Mucosa of descending colon (tissue), 3 donors: ENCODE measurements around the gene C11orf21. TPM values are rescaled to one million over a fixed set of nuclear protein-coding genes. Genes with fewer than 3 reads are reported as not detected.

Experiments used
- ATAC-seq: fragments of 200-7000 bp; cut with Tn5 transposase; one replicate; pipeline ENCODE4 v1.9.1; 2020; ENCODE audit warnings: mild to moderate bottlenecking, moderate library complexity
- DNase-seq, 3 donors: peaks; one replicate each; pipeline ENCODE4 v3.0.0-alpha.2; 2020
- H3K36me3 ChIP-seq: fragments of 200-600 bp; one replicate; pipeline ENCODE4 v1.8.0; 2021; ENCODE audit warnings: low read depth, mild to moderate bottlenecking
- H3K4me1 ChIP-seq: fragments of 200-600 bp; one replicate; pipeline ENCODE4 v1.8.0; 2021; ENCODE audit warnings: low read depth, mild to moderate bottlenecking
- H3K4me3 ChIP-seq: fragments of 200-600 bp; one replicate; pipeline ENCODE4 v1.8.0; 2021; ENCODE audit warnings: mild to moderate bottlenecking
- H3K9me3 ChIP-seq: fragments of 200-600 bp; one replicate; pipeline ENCODE4 v1.8.0; 2021; ENCODE audit warnings: mild to moderate bottlenecking
- CTCF ChIP-seq: fragments of 200-600 bp; IDR thresholded peaks from one replicate; pipeline ENCODE4 v1.8.0; 2022; ENCODE audit warnings: antibody characterized with exemption, mild to moderate bottlenecking
- intact Hi-C, 2 donors: fragments of 100-400 bp; cut with DNase I in 1 of 2; cut with micrococcal nuclease in 1 of 2; formaldehyde crosslinking; loops; one replicate each; pipeline versions ENCODE4 v1.11.0 to v1.11.1; 2022; cut with DNase I, micrococcal nuclease
- total RNA-seq, 3 donors: library from RNA; stranded (reverse); fragmentation: NEBNext Ultra II Directional in 2 of 3; extraction: Animal tissue kit (Norgen Biotek cat#: 25700) in 2 of 3; gene quantifications; one replicate each; pipeline versions ENCODE4 v1.2.1 to v1.2.4, GENCODE V29; 2021 to 2023
- donor health status: DM: no; HTN: no; CAD: no; lungs with moderate emphysema.
- donor health status: DM: no; HTN: no; CAD: no.
- donor health status: DM: no; HTN: yes; CAD: no.

The C11orf21 gene
- total RNA-seq, 3 donors from 2014 or later = 0.35 to 2.3 (median 1.9) TPM

DNA sequence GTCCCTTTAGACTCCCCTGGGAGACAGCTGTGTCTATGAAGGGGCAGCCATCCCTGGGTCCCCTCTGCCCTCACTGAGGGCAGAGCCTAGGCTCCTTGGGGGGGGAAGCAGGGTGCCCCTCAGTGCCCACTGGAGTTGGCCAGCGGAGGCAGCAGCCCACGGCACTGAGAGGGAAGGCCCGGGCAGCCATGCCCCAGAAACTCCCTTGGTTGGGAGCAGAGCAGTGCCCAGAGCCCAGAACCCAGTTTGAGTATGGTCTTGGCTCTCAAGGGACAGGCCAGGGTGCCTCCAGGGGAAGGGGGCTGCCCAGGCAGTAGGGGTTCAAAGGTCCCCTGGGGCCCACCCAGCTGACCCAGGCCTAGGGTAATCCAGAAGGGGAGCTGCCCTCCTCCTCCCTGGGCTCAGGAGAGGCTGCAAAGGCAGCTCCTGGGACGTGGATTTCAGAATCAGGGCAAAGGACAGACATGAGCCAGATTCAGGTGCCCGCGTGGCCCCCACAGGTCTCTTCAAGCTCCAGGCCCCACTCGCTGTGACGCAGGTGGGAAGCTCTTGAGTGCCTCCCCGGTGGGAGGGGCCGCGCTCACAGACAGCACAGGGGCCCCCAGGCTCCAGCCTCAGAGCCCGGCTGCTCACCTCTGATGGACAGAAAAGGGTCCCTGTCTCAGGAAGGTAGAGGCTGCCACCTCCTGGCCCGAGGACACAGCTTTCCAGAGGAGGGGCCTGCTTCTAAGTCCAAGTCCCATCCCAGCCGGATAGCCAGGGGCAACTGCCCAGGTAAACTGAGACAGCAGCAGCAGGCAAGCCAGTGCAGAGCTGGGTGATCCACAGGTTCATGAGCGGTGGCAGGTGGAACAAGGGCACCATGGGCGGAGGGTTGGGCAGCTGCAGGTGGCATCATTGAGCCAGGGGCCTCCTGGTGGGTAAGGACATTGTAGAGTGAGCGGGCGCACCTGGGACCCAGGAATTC lies 2.6 kb downstream of the C11orf21 start:
- intact Hi-C loops = loop anchor here (10.0 kb wide), 2 partner anchors 94 to 104 kb away; no protein-coding TSS in a partner anchor
- Histone ChIP-seq H3K9me3 (no peaks in the 10 kb centered on the region), H3K4me1 (no peaks in the 10 kb centered on the region), H3K4me3 (no peak overlapping the region), H3K36me3 (no peaks in the 10 kb centered on the region)
- peak; percentile 22 to 52 (median 51) for DNase-seq
- ATAC-seq = peak; percentile 26
- TF ChIP-seq CTCF = no peak

- DNase-seq = peak in 1 of 3 donors; percentile 1
- Histone ChIP-seq H3K36me3 (no peaks in the 10 kb centered on the region), H3K9me3 (no peaks in the 10 kb centered on the region), H3K4me1 (no peaks in the 10 kb centered on the region), H3K4me3 (no peak overlapping the region)
- intact Hi-C loops = loop anchor here (10.0 kb wide), 2 partner anchors 93 to 103 kb away; no protein-coding TSS in a partner anchor
- no peak for TF ChIP-seq CTCF
- ATAC-seq = no peak
Measured at GRCh38 chr11:2298131-2298794, 3.5 kb downstream of the C11orf21 start.

GRCh38 chr11:2297623-2298030 lies 4.1 kb downstream of the C11orf21 start:
- no peaks in the 10 kb centered on the region for H3K9me3 ChIP-seq
- ATAC-seq (no peak), DNase-seq (no peak)
- H3K36me3 ChIP-seq = no peaks in the 10 kb centered on the region
- H3K4me1 ChIP-seq = no peaks in the 10 kb centered on the region
- H3K4me3 ChIP-seq = no peak overlapping the region
- no peak for TF ChIP-seq CTCF
- intact Hi-C loops = loop anchor here (10.0 kb wide), 2 partner anchors 93 to 103 kb away; no protein-coding TSS in a partner anchor

GRCh38 chr11:2296913-2297622 lies 4.7 kb downstream of the C11orf21 start:
- no peaks in the 10 kb centered on the region for H3K4me1 ChIP-seq
- TF ChIP-seq CTCF = no peak
- H3K4me3 ChIP-seq = no peak overlapping the region
- intact Hi-C loops = loop anchor here (10.0 kb wide), 2 partner anchors 92 to 102 kb away; no protein-coding TSS in a partner anchor
- ATAC-seq = no peak
- DNase-seq = peak in 1 of 3 donors; percentile 0
- H3K36me3 ChIP-seq = no peaks in the 10 kb centered on the region
- H3K9me3 ChIP-seq = no peaks in the 10 kb centered on the region
